ENCODE measurements around the gene LYPD6B. TPM values are rescaled to one million over a fixed set of nuclear protein-coding genes. Genes with fewer than 3 reads are reported as not detected.

LYPD6B gene
- total RNA-seq, 1 donor from 2014 or later, result 27.2 TPM

GRCh38 chr2:149103081-149103620 lies 64.7 kb downstream of the LYPD6B start:
- H3K4me1 Mint-ChIP-seq, result peaks cover 33% of the 10 kb centered on the region
- H3K27me3 Mint-ChIP-seq (ENCODE audit: low read depth), result no peaks in the 10 kb centered on the region
- no peak overlapping the region for H3K4me3 Mint-ChIP-seq
- TF ChIP-seq, protein P1, sequence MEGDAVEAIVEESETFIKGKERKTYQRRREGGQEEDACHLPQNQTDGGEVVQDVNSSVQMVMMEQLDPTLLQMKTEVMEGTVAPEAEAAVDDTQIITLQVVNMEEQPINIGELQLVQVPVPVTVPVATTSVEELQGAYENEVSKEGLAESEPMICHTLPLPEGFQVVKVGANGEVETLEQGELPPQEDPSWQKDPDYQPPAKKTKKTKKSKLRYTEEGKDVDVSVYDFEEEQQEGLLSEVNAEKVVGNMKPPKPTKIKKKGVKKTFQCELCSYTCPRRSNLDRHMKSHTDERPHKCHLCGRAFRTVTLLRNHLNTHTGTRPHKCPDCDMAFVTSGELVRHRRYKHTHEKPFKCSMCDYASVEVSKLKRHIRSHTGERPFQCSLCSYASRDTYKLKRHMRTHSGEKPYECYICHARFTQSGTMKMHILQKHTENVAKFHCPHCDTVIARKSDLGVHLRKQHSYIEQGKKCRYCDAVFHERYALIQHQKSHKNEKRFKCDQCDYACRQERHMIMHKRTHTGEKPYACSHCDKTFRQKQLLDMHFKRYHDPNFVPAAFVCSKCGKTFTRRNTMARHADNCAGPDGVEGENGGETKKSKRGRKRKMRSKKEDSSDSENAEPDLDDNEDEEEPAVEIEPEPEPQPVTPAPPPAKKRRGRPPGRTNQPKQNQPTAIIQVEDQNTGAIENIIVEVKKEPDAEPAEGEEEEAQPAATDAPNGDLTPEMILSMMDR (IDR thresholded peaks at IDR 0.05; ENCODE audit: unreplicated experiment), result no peak
- H3K36me3 Mint-ChIP-seq, result peaks cover 22% of the 10 kb centered on the region
- DNase-seq (ENCODE audit: low spot score in 2 of 2, unreplicated experiment in 2 of 2), result no peak
- H3K9me3 Mint-ChIP-seq, result peaks cover 25% of the 10 kb centered on the region
- no peak overlapping the region for H3K27ac Mint-ChIP-seq

DNA sequence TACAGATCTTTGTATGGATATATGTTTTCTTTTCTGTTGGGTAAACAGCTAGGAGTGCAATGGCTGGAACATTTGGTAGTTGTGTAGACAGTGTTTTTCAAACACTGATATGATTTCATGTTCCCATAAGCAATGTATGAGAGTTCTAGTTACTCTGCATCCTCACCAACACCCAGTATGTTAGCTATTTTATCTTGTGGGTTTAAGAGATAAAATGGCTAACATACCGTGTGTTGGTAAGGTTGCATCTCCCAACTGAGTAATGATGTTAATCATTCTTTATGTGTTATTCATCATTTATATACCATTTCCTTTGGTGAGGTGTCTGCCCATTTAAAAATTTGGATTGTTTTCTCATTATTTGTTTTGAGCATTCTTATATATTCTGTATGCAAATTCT lies 65.7 kb downstream of the LYPD6B start:
- Mint-ChIP-seq H3K9me3 (peaks cover 31% of the 10 kb centered on the region), H3K27me3 (ENCODE audit: low read depth) (no peaks in the 10 kb centered on the region), H3K36me3 (peaks cover 29% of the 10 kb centered on the region), H3K4me3 (no peak overlapping the region), H3K4me1 (peaks cover 26% of the 10 kb centered on the region), H3K27ac (no peak overlapping the region)
- TF ChIP-seq, protein P1 (IDR thresholded peaks at IDR 0.05; ENCODE audit: unreplicated experiment), result no peak
- DNase-seq (ENCODE audit: low spot score in 2 of 2, unreplicated experiment in 2 of 2), result no peak

DNA sequence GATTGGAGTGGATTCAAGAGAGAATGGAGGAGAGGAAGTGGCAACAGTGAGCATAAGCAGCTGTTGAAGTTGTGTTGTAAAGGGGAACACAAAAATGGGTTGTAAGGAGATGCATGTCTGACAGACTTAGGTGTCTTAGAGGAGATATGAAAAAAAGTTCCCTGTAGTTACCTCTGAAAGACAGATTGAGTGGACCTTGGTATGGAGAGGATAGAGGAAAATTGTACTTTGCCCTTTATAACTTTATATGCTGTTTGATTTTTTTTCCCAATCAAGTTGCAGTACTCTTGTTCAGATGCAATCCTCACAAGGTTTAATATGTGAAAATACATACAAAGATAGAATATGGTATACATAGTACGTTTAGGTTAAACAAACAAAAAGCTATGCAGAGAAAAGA lies 73.6 kb downstream of the LYPD6B start:
- TF ChIP-seq, protein P1 (IDR thresholded peaks at IDR 0.05; ENCODE audit: unreplicated experiment), result no peak
- H3K4me1 Mint-ChIP-seq, result peaks cover 2% of the 10 kb centered on the region
- no peak overlapping the region for H3K4me3 Mint-ChIP-seq
- peaks cover 16% of the 10 kb centered on the region for H3K36me3 Mint-ChIP-seq
- DNase-seq (ENCODE audit: low spot score in 2 of 2, unreplicated experiment in 2 of 2), result no peak
- peaks cover 35% of the 10 kb centered on the region for H3K9me3 Mint-ChIP-seq
- H3K27ac Mint-ChIP-seq, result no peak overlapping the region
- no peaks in the 10 kb centered on the region for H3K27me3 Mint-ChIP-seq (ENCODE audit: low read depth)

- Mint-ChIP-seq H3K4me1 (peaks cover 3% of the 10 kb centered on the region), H3K9me3 (peaks cover 28% of the 10 kb centered on the region), H3K4me3 (no peak overlapping the region), H3K27ac (no peak overlapping the region), H3K36me3 (peaks cover 10% of the 10 kb centered on the region), H3K27me3 (ENCODE audit: low read depth) (no peaks in the 10 kb centered on the region)
- TF ChIP-seq, protein P1 (IDR thresholded peaks at IDR 0.05; ENCODE audit: unreplicated experiment), result no peak
- no peak for DNase-seq (ENCODE audit: low spot score in 2 of 2, unreplicated experiment in 2 of 2)
Observed at GRCh38 chr2:149112713-149113112, 74.2 kb downstream of the LYPD6B start.

- Mint-ChIP-seq H3K4me1 (peaks cover 21% of the 10 kb centered on the region), H3K36me3 (no peaks in the 10 kb centered on the region), H3K27me3 (ENCODE audit: low read depth) (no peaks in the 10 kb centered on the region), H3K4me3 (no peak overlapping the region), H3K27ac (no peak overlapping the region), H3K9me3 (peaks cover 17% of the 10 kb centered on the region)
- DNase-seq (ENCODE audit: low spot score in 2 of 2, unreplicated experiment in 2 of 2), result no peak
- TF ChIP-seq, protein P1 (IDR thresholded peaks at IDR 0.05; ENCODE audit: unreplicated experiment), result no peak
Observed at GRCh38 chr2:149115781-149116180, 77.3 kb downstream of the LYPD6B start.

DNA sequence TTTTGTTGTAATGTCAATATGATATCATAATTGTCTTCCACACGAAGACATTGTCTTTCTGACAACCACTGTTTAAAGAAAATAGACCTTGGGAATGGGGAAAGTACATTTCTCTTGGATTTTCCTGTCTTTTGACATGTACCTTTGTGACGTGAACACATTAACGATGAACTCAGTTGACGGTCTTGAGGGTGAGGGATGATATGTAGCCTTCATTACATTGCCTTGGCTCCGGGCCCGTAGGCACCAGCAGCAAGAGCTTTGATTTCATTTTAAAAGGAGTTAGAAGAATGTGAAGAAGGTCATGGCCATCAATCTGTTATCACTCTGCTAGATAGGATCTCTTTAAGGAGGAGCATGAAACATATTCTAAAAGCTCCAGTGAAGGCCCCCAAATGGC lies 80.9 kb downstream of the LYPD6B start:
- Mint-ChIP-seq H3K9me3 (peaks cover 10% of the 10 kb centered on the region), H3K36me3 (no peaks in the 10 kb centered on the region), H3K4me3 (peak overlapping the region; percentile 17), H3K27ac (peak overlapping the region; percentile 80), H3K4me1 (peaks cover 47% of the 10 kb centered on the region), H3K27me3 (ENCODE audit: low read depth) (no peaks in the 10 kb centered on the region)
- DNase-seq (ENCODE audit: low spot score in 2 of 2, unreplicated experiment in 2 of 2), result no peak
- TF ChIP-seq, protein P1 (IDR thresholded peaks at IDR 0.05; ENCODE audit: unreplicated experiment), result no peak
